ENCODE data around the gene MRRF.

- TF ChIP-seq CTCF (IDR thresholded peaks at IDR 0.05): no peak
- no peak for TF ChIP-seq POLR2A (IDR thresholded peaks at IDR 0.05)
- no peak for TF ChIP-seq POLR2AphosphoS5 (IDR thresholded peaks at IDR 0.05; ENCODE audit: insufficient read depth in 1 of 2, low read depth in 1 of 2)
Observed at GRCh38 chr9:122370303-122370702, 105.6 kb downstream of the MRRF start.

Data from vagina (tissue), 2 donors.